ENCODE data around the gene CHRD. TPM values are rescaled to one million over a fixed set of nuclear protein-coding genes. Genes with fewer than 3 reads are reported as not detected.
A peak's percentile ranks its signal among the peaks of the same experiment; 100 is the strongest.

The CHRD gene
- total and polyA plus RNA-seq, 9 of the 15 experiments (the other 6 are each of a cell fraction or from before 2014, with no cell fraction given) = 0.11 to 1.3 (median 0.59) TPM; not detected in 3

- TF ChIP-seq ZNF57 (CRISPR knock-in tag; IDR thresholded peaks at IDR 0.05) = no peak
- no peak for TF ChIP-seq CBX8 (IDR thresholded peaks at IDR 0.05; ENCODE audit: borderline replicate concordance, extremely low read depth, low read depth, low read length, poor library complexity, severe bottlenecking)
- TF ChIP-seq CGGBP1 (CRISPR knock-in tag; IDR thresholded peaks at IDR 0.05) = no peak
- TF ChIP-seq, protein P1, sequence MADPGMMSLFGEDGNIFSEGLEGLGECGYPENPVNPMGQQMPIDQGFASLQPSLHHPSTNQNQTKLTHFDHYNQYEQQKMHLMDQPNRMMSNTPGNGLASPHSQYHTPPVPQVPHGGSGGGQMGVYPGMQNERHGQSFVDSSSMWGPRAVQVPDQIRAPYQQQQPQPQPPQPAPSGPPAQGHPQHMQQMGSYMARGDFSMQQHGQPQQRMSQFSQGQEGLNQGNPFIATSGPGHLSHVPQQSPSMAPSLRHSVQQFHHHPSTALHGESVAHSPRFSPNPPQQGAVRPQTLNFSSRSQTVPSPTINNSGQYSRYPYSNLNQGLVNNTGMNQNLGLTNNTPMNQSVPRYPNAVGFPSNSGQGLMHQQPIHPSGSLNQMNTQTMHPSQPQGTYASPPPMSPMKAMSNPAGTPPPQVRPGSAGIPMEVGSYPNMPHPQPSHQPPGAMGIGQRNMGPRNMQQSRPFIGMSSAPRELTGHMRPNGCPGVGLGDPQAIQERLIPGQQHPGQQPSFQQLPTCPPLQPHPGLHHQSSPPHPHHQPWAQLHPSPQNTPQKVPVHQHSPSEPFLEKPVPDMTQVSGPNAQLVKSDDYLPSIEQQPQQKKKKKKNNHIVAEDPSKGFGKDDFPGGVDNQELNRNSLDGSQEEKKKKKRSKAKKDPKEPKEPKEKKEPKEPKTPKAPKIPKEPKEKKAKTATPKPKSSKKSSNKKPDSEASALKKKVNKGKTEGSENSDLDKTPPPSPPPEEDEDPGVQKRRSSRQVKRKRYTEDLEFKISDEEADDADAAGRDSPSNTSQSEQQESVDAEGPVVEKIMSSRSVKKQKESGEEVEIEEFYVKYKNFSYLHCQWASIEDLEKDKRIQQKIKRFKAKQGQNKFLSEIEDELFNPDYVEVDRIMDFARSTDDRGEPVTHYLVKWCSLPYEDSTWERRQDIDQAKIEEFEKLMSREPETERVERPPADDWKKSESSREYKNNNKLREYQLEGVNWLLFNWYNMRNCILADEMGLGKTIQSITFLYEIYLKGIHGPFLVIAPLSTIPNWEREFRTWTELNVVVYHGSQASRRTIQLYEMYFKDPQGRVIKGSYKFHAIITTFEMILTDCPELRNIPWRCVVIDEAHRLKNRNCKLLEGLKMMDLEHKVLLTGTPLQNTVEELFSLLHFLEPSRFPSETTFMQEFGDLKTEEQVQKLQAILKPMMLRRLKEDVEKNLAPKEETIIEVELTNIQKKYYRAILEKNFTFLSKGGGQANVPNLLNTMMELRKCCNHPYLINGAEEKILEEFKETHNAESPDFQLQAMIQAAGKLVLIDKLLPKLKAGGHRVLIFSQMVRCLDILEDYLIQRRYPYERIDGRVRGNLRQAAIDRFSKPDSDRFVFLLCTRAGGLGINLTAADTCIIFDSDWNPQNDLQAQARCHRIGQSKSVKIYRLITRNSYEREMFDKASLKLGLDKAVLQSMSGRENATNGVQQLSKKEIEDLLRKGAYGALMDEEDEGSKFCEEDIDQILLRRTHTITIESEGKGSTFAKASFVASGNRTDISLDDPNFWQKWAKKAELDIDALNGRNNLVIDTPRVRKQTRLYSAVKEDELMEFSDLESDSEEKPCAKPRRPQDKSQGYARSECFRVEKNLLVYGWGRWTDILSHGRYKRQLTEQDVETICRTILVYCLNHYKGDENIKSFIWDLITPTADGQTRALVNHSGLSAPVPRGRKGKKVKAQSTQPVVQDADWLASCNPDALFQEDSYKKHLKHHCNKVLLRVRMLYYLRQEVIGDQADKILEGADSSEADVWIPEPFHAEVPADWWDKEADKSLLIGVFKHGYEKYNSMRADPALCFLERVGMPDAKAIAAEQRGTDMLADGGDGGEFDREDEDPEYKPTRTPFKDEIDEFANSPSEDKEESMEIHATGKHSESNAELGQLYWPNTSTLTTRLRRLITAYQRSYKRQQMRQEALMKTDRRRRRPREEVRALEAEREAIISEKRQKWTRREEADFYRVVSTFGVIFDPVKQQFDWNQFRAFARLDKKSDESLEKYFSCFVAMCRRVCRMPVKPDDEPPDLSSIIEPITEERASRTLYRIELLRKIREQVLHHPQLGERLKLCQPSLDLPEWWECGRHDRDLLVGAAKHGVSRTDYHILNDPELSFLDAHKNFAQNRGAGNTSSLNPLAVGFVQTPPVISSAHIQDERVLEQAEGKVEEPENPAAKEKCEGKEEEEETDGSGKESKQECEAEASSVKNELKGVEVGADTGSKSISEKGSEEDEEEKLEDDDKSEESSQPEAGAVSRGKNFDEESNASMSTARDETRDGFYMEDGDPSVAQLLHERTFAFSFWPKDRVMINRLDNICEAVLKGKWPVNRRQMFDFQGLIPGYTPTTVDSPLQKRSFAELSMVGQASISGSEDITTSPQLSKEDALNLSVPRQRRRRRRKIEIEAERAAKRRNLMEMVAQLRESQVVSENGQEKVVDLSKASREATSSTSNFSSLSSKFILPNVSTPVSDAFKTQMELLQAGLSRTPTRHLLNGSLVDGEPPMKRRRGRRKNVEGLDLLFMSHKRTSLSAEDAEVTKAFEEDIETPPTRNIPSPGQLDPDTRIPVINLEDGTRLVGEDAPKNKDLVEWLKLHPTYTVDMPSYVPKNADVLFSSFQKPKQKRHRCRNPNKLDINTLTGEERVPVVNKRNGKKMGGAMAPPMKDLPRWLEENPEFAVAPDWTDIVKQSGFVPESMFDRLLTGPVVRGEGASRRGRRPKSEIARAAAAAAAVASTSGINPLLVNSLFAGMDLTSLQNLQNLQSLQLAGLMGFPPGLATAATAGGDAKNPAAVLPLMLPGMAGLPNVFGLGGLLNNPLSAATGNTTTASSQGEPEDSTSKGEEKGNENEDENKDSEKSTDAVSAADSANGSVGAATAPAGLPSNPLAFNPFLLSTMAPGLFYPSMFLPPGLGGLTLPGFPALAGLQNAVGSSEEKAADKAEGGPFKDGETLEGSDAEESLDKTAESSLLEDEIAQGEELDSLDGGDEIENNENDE (IDR thresholded peaks at IDR 0.05; ENCODE audit: low read depth, low read length) = no peak
- TF ChIP-seq, protein P2, sequence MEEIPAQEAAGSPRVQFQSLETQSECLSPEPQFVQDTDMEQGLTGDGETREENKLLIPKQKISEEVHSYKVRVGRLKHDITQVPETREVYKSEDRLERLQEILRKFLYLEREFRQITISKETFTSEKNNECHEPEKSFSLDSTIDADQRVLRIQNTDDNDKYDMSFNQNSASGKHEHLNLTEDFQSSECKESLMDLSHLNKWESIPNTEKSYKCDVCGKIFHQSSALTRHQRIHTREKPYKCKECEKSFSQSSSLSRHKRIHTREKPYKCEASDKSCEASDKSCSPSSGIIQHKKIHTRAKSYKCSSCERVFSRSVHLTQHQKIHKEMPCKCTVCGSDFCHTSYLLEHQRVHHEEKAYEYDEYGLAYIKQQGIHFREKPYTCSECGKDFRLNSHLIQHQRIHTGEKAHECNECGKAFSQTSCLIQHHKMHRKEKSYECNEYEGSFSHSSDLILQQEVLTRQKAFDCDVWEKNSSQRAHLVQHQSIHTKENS (CRISPR knock-in tag; IDR thresholded peaks at IDR 0.05) = no peak
- TF ChIP-seq JUN (IDR thresholded peaks at IDR 0.05; ENCODE audit: borderline replicate concordance, low read depth, low read length) = no peak
- TF ChIP-seq JUN (CRISPR knock-in tag; IDR thresholded peaks at IDR 0.05; ENCODE audit: borderline replicate concordance) = no peak
- TF ChIP-seq ZNF507 (tag; conservative IDR thresholded peaks at IDR 0.05) = no peak
- 0 out of 2 replicates have a peak, but pooled peaks have one; percentile 38 for TF ChIP-seq MYNN (IDR thresholded peaks at IDR 0.05)
- TF ChIP-seq MYNN (CRISPR knock-in tag; IDR thresholded peaks at IDR 0.05) = no peak
These were observed 37.9 kb downstream of the CHRD start (continued) for GRCh38 chr3:184417619-184418327.

All from K562 (cell line).